K562 (cell line): Measurements from ENCODE around the gene SIGMAR1. TPM values are rescaled to one million over a fixed set of nuclear protein-coding genes. Genes with fewer than 3 reads are reported as not detected.

ENCODE experiments used
- ATAC-seq: fragments of 200-7000 bp; cut with Tn5 transposase; 3 replicates; pipeline ENCODE4 v1.9.1; 2020; ENCODE audit warnings: moderate library complexity
- BruUV-seq: library from RNA; stranded (reverse); fragments of 400-500 nt; replicated peaks from 2 replicates; lab custom pipeline; 2021; lab: Mats Ljungman, UMichigan
- CTCF ChIA-PET: fragments of 300-600 bp; formaldehyde crosslinking; extraction: SDS; loops from one replicate; lab custom pipeline; 2021; ENCODE audit warnings: low intra/inter-chr PET ratio; lab: Yijun Ruan, JAX
- POLR2A ChIA-PET: fragments of 300-600, 350-650 bp; sonication (Branson Sonifier 250); formaldehyde crosslinking; extraction: SDS; loops from one replicate; lab custom pipeline; 2021; ENCODE audit warnings: antibody characterized with exemption, inconsistent platforms; lab: Yijun Ruan, JAX
- DNase-seq, 4 experiments: peaks; one replicate each; pipeline versions ENCODE4 v3.0.0 to v3.0.0-alpha.2; 2011 to 2018; ENCODE audit warnings: low spot score in 3 of 4, mixed read lengths in 3 of 4; ENCODE audit errors: extremely low read depth in 1 of 4
- FAIRE-seq: peaks from 2 replicates; lab custom pipeline; 2011; peaks lifted over from hg19 to GRCh38; lab: Jason Lieb, UNC
- H2AFZ ChIP-seq: 2 replicates; pipeline ENCODE4 v1.6.0; 2011; ENCODE audit warnings: low read depth, low read length, control low read depth, inconsistent platforms
- H3K27ac ChIP-seq: fragments of 200-600 bp; 3 replicates; pipeline ENCODE4 v1.8.0; 2011; ENCODE audit warnings: low read depth, mild to moderate bottlenecking, control low read depth, inconsistent platforms, low read length, moderate library complexity, mixed read lengths; ENCODE audit errors: extremely low read depth
- H3K27me3 ChIP-seq, 2 experiments: fragments of 300-600 bp in 1 of 2; 2 replicates in 1 of 2; 3 replicates in 1 of 2; pipeline versions ENCODE4 v1.6.0 to v1.8.0; 2011; ENCODE audit warnings: inconsistent platforms in 2 of 2, low read length in 2 of 2, mild to moderate bottlenecking in 1 of 2, mixed read lengths in 1 of 2, moderate library complexity in 1 of 2; ENCODE audit not compliant: control insufficient read depth in 2 of 2, insufficient read depth in 2 of 2
- H3K36me3 ChIP-seq: fragments of 300-600 bp; 3 replicates; pipeline ENCODE4 v1.8.0; 2011; ENCODE audit warnings: mild to moderate bottlenecking, low read length, inconsistent platforms; ENCODE audit not compliant: control insufficient read depth, insufficient read depth
- H3K4me1 ChIP-seq, 2 experiments: fragments of 200-600 bp in 1 of 2; replicated peaks in 1 of 2; 2 replicates in 1 of 2; 3 replicates in 1 of 2; pipeline versions ENCODE4 v1.5.1 to v1.8.0; 2011; ENCODE audit warnings: inconsistent platforms in 2 of 2, low read length in 2 of 2, mild to moderate bottlenecking in 1 of 2, mixed read lengths in 1 of 2, moderate library complexity in 1 of 2; ENCODE audit not compliant: control insufficient read depth in 2 of 2, insufficient read depth in 2 of 2
- H3K4me2 ChIP-seq: 2 replicates; pipeline ENCODE4 v1.6.1; 2011; ENCODE audit warnings: low read length, control low read depth, inconsistent platforms, mixed read lengths; ENCODE audit not compliant: insufficient read depth
- H3K4me3 ChIP-seq: fragments of 200-600 bp; sonication (generic), shearing (Covaris generic); 2 replicates; pipeline ENCODE4 v1.5.1; 2016; ENCODE audit warnings: control low read depth, inconsistent platforms
- H3K79me2 ChIP-seq: fragments of 200-600 bp; 3 replicates; pipeline ENCODE4 v1.8.0; 2011; ENCODE audit warnings: low read length, inconsistent platforms; ENCODE audit not compliant: control insufficient read depth, insufficient read depth
- H3K9ac ChIP-seq, 2 experiments: 2 replicates each; pipeline versions ENCODE4 v1.6.0 to v1.6.1; 2011; ENCODE audit warnings: low read depth in 2 of 2, low read length in 2 of 2, control low read depth in 1 of 2, inconsistent platforms in 1 of 2, mild to moderate bottlenecking in 1 of 2, mixed read lengths in 1 of 2; ENCODE audit not compliant: insufficient read depth in 1 of 2
- H3K9me1 ChIP-seq: one replicate; pipeline ENCODE4 v1.6.0; 2011; ENCODE audit warnings: inconsistent platforms, mild to moderate bottlenecking, low read length, moderate library complexity; ENCODE audit not compliant: control insufficient read depth, insufficient read depth
- H3K9me3 ChIP-seq: replicated peaks from 2 replicates; pipeline ENCODE4 v1.5.1; 2011; ENCODE audit warnings: low read depth, low read length, inconsistent platforms; ENCODE audit not compliant: control insufficient read depth, insufficient read depth
- H4K20me1 ChIP-seq: replicated peaks from 2 replicates; pipeline ENCODE4 v1.6.1; 2011; ENCODE audit warnings: low read length, inconsistent platforms, mixed read lengths; ENCODE audit not compliant: control insufficient read depth, insufficient read depth
- GTF2F1 ChIP-seq: IDR thresholded peaks from 2 replicates; pipeline ENCODE4 v1.6.1; 2011; ENCODE audit warnings: low read depth, low read length, improper control_type of control experiment
- TFAP4 ChIP-seq: sonication (generic); formaldehyde crosslinking; IDR thresholded peaks from 2 replicates; pipeline ENCODE4 v1.8.0; 2022; ENCODE audit warnings: missing genetic modification reagents, mild to moderate bottlenecking, moderate library complexity, borderline replicate concordance
- ZFP36 ChIP-seq: fragments of 150-350 bp; IDR thresholded peaks from 2 replicates; pipeline ENCODE4 v1.6.1; 2018; ENCODE audit warnings: low read length, low read depth; ENCODE audit not compliant: partially characterized antibody
- WGBS: fragments of 100-300 bp; shearing (Covaris generic); methylation state at CpG from one replicate; pipeline ENCODE4 v1.1.6; 2016; ENCODE audit warnings: low coverage, mixed read lengths; ENCODE audit not compliant: insufficient coverage; ENCODE audit errors: missing lambda C conversion rate; 5-methylcytosine and 5-hydroxymethylcytosine counted together
- in situ Hi-C: fragments of 300-500 bp; cut with MboI; formaldehyde crosslinking; loops from 4 replicates; pipeline ENCODE4 v1.15.0; 2018; ENCODE audit warnings: inconsistent platforms, mixed read lengths
- intact Hi-C: fragments of 100-400 bp; cut with micrococcal nuclease; formaldehyde crosslinking; loops from 2 replicates; pipeline ENCODE4 v1.14.2; 2022
- polyA plus RNA-seq, 8 experiments: library from polyadenylated mRNA; depleted of rRNA in 4 of 8; stranded (reverse) in 5 of 8; unstranded in 3 of 8; fragments of >200 nt; fragmentation: Nextera tagmentation in 2 of 8; fragmentation: Illumina TruSeq in 1 of 8; extraction: Ambion mirVana in 2 of 8; extraction: Trizol in 1 of 8; gene quantifications; 2 replicates each; pipeline versions ENCODE4 v1.2.1 to v1.2.3, GENCODE V29; 2011 to 2014; ENCODE audit warnings: inconsistent platforms in 1 of 8, missing spikeins in 1 of 8
- total RNA-seq, 7 experiments: library from RNA; depleted of rRNA in 6 of 7; stranded (reverse); fragments of >200 nt in 6 of 7; fragmentation: Illumina TruSeq in 2 of 7; extraction: Trizol in 2 of 7; gene quantifications; 2 replicates each; pipeline versions ENCODE4 v1.2.1 to v1.2.3, GENCODE V29; 2011 to 2021; ENCODE audit warnings: low replicate concordance in 1 of 7

Gene SIGMAR1
- total and polyA plus RNA-seq, 9 of the 15 experiments (the other 6 are each of a cell fraction or from before 2014, with no cell fraction given) = 6.9 to 80.0 (median 35.2) TPM

GRCh38 chr9:34591248-34591916 lies 46.2 kb downstream of the SIGMAR1 start (continued):
- TF ChIP-seq TFAP4 = peak; percentile 14; the same call in 1 of the 2 replicates

- H3K9me3 ChIP-seq = no peaks in the 10 kb centered on the region
- POLR2A ChIA-PET = interaction anchor here (1.0 kb wide), 1 partner anchor 187 kb away, joined by 3 read pairs; no protein-coding TSS in a partner anchor
Observed at GRCh38 chr9:34590381-34591247, 47.0 kb downstream of the SIGMAR1 start.

More at GRCh38 chr9:34590381-34591247, 47.0 kb downstream of the SIGMAR1 start:
- no peak overlapping the region for H3K9ac ChIP-seq
- peak in 1 of 4 experiments; percentile 27 for DNase-seq
- peak; percentile 31 for TF ChIP-seq ZFP36
- no peak for TF ChIP-seq GTF2F1
- TF ChIP-seq, all 486 proteins: peak for 1
- no peak overlapping the region for H3K4me2 ChIP-seq
- H3K36me3 ChIP-seq = no peaks in the 10 kb centered on the region
- H3K4me1 ChIP-seq = peaks cover 0 to 34% of the 10 kb centered on the region in 2 experiments; a peak in 2 of 5 replicates
- intact Hi-C loops = loop anchor here (1.0 to 5.0 kb wide), 4 partner anchors 42 to 188 kb away; no protein-coding TSS in a partner anchor
- no peak overlapping the region for H2AFZ ChIP-seq
- no peaks in the 10 kb centered on the region for H3K9me1 ChIP-seq
- no TSS peak for BruUV-seq
- peaks cover 18% of the 10 kb centered on the region for H4K20me1 ChIP-seq
- WGBS = 13% methylated on average over 27 of the region's 40 CpGs
- no peaks in the 10 kb centered on the region for H3K79me2 ChIP-seq
- in situ Hi-C loops = no loop called here
- no peak overlapping the region for H3K27ac ChIP-seq
- peaks cover 10 to 52% of the 10 kb centered on the region in 2 experiments for H3K27me3 ChIP-seq
- no peak overlapping the region for H3K4me3 ChIP-seq
- no peak for FAIRE-seq
- CTCF ChIA-PET = interaction anchor here (1.2 to 1.8 kb wide), 5 partner anchors 13 to 258 kb away, joined by 3 to 9 read pairs (median 7); no protein-coding TSS in a partner anchor
- ATAC-seq = no peak
